HK-2 (cell line): ENCODE measurements around the gene MTFR1L.

Experiments
- DNase-seq: peaks from one replicate; pipeline ENCODE4 v3.0.0-alpha.2; 2018; ENCODE audit not compliant: unreplicated experiment

MTFR1L gene

GRCh38 chr1:25819491-25820246 is at the start of gene MTFR1L:
Gene MTFR1L (plus strand): TSS chr1:25819954. CDS start chr1:25823105, 3,151 bp downstream.
- DNase-seq: peak; percentile 93

GRCh38 chr1:25770541-25771220 is 49.1 kb upstream of the MTFR1L start:
- no peak for DNase-seq

GRCh38 chr1:25771221-25772114 is 48.3 kb upstream of the MTFR1L start:
- DNase-seq: peak; percentile 70

GRCh38 chr1:25772164-25772563 is 47.6 kb upstream of the MTFR1L start:
- no peak for DNase-seq

- no peak for DNase-seq
Observed at GRCh38 chr1:25772692-25773245, 47.0 kb upstream of the MTFR1L start.

- peak; percentile 40 for DNase-seq
Observed at GRCh38 chr1:25773441-25774125, 46.2 kb upstream of the MTFR1L start.

- no peak for DNase-seq
Observed at GRCh38 chr1:25774206-25774803, 45.4 kb upstream of the MTFR1L start.

- DNase-seq: no peak
Observed at GRCh38 chr1:25774921-25775771, 44.6 kb upstream of the MTFR1L start.

GRCh38 chr1:25779388-25779787 is 40.4 kb upstream of the MTFR1L start:
- DNase-seq: no peak

- DNase-seq: no peak
Observed at GRCh38 chr1:25779894-25780293, 39.9 kb upstream of the MTFR1L start.

- no peak for DNase-seq
Observed at GRCh38 chr1:25780318-25781129, 39.2 kb upstream of the MTFR1L start.

GRCh38 chr1:25781130-25781433 is 38.7 kb upstream of the MTFR1L start:
- no peak for DNase-seq

GRCh38 chr1:25782608-25783201 is 37.0 kb upstream of the MTFR1L start:
- DNase-seq: no peak

GRCh38 chr1:25784575-25785051 is 35.1 kb upstream of the MTFR1L start:
- DNase-seq: no peak

GRCh38 chr1:25785333-25786067 is 34.3 kb upstream of the MTFR1L start:
- DNase-seq: no peak

GRCh38 chr1:25786887-25787759 is 32.6 kb upstream of the MTFR1L start:
- DNase-seq: no peak

GRCh38 chr1:25787760-25788166 is 32.0 kb upstream of the MTFR1L start:
- no peak for DNase-seq
